ENCODE measurements around the gene GLG1.

- no peak for TF ChIP-seq CTCF (IDR thresholded peaks at IDR 0.05 in 4 of 5, conservative IDR thresholded peaks at IDR 0.05 in 1 of 5)
- TF ChIP-seq POLR2A (IDR thresholded peaks at IDR 0.05) = no peak
These were observed 28.1 kb downstream of the GLG1 start for GRCh38 chr16:74578838-74579237.
